GM20431 (cell line): ENCODE data around the gene KRTAP4-7.
"Not testable (repeated sequence)": the region's sequence is repeated elsewhere in the genome, so short reads cannot be mapped to it uniquely, and the experiment has no call there.

Source experiments
- in situ Hi-C: fragments of 300-500 bp; cut with MseI, MboI; formaldehyde crosslinking; loops from one replicate; pipeline ENCODE4 v1.15.0; 2020; ENCODE audit warnings: low sequenced_read_pairs; ENCODE audit not compliant: unreplicated experiment

KRTAP4-7 gene

DNA sequence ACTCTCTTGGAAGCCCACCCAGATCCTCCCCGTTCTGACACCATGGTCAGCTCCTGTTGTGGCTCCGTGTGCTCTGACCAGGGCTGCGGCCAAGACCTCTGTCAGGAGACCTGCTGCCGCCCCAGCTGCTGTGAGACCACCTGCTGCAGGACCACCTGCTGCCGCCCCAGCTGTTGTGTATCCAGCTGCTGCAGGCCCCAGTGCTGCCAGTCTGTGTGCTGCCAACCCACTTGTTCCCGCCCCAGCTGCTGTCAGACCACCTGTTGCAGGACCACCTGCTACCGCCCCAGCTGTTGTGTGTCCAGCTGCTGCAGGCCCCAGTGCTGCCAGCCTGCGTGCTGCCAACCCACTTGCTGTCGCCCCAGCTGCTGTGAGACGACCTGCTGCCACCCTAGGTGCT lies 21.4 kb downstream of the KRTAP4-7 start, which contains the start of gene KRTAP4-9:
Gene KRTAP4-9 (plus strand): TSS at position 43 of the 400 bp plus-strand sequence. CDS start 0 bp downstream, at position 43.
- in situ Hi-C loops: not testable (repeated sequence)

DNA sequence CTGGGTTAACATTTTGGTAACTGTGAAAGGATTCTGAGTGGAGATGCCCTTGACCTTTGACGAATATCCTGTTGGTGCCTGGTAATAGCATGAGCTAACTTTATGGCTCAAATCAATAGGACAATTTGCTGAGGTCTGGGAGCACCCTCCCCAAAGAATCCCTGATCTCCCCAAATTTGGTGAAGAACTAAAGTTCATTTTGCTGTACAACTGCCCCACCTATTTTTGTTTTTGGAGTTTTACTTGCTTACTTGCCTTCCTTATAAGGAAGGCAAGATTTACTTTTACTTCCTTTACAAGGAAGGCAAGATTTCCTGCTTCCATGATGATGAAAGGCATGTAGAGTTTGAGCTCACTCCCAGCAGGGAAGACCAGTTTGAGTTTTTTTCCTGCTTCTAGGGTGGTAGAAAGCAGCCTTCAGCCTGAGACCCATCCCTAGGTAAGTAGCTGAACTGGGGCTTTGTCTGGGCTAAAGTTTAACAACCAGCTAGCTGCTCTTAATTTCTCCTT lies 24.0 kb downstream of the KRTAP4-7 start:
- in situ Hi-C loops: no loop called here

DNA sequence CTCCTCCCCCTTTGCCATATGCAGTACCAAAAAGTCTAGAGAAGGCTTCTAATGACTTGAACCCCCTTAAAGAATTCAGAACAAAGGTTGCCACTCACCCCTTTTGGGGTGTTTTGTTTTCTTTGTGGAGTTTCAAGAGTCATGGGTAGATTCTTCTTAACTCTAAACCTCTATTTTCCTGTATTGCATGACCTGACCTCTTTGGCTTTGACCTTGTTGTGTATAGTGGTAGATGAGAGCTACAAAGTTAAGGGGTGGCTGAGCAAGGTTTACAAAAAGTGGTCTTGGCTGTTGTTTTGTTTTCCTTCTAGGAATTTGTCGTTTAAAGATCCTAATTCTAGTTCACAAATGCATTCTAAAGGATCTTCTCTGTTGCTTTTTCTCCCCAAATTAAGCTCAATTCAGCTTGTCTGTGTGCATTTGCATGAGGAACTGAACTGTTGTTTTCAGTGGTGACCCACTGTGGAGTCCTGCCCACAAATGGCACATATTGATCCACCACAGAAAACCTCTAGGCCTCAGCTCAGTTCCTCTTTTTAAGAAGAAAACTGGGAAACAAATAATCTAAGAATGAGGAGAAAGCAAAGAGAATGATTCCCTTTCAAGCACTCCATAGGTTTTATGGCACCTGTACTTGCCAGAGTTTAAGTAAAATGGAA lies 24.9 kb downstream of the KRTAP4-7 start:
- in situ Hi-C loops: not testable (repeated sequence)

DNA sequence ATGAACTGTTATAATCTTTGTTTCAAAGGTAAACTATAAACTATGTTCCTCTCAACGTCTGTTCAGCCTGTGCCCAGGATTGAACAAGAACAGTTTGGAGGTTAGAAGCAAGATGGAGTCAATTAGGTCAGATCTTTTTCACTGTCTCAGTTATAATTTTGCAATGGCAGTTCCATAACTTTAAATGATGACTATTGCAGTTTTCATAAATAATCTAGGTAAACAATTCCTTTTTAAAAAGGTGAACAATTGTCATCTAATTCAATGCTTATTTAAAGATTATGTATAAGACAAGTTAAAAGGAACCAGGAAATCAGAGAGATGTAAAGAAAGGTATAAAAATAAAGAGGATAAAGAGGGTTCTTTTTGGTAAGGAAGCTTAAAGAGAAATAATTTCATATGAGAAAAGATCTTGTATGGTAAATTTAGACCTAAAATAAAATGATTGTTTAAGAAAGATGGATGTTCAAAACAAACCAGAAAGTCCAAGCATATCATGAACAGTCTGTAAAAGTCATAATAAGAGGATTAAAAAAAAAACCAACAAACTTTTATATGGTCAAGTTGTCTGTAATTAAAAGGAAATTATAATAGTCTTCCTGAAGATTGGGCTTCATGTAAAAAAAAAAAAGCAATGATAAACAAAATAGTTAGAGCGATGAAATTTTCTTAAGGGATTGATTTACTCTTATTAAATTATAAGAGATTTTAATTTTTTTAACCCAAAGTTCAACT lies 27.4 kb downstream of the KRTAP4-7 start:
- in situ Hi-C loops: no loop called here

DNA sequence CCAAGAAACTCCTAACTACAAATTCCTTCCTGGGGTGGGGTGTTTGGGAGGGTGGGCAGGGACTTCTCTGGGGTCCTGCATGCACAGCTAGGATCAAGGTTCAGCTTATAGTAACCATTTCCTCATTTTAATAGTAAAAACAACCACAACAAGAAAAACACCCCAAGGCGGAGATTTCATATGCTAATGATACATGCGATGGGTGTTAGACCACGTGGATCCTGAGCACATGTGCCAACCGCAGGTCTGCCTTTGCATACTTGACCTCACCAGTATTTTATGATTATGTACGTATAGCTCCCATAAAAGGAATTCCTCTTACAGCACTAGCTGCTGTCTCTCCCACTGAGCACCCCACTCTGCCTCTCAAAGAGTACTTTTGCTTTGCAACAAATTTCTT lies 32.3 kb downstream of the KRTAP4-7 start:
- in situ Hi-C loops: no loop called here

DNA sequence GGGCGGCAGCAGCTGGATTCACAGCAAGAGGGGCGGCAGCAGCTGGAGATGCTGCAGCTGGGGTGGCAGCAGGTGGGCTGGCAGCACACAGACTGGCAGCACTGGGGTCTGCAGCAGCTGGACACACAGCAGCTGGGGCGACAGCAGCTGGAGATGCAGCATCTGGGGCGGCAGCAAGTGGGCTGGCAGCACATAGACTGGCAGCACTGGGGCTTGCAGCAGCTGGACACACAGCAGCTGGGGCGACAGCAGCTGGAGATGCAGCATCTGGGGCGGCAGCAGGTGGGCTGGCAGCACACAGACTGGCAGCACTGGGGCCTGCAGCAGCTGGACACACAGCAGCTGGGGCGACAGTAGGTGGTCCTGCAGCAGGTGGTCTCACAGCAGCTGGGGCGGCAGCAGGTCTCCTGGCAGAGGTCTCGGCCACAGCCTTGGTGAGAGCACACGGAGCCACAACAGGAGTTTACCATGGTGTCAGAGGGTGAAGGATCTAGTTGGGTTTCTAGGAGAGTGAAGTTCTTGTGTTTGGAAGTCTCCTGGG lies 34.0 kb downstream of the KRTAP4-7 start, which contains the start of gene KRTAP4-11:
Gene KRTAP4-11 (minus strand): TSS at position 528 of the 541 bp plus-strand sequence. CDS start 58 bp downstream, at position 470.
- in situ Hi-C loops: not testable (repeated sequence)

DNA sequence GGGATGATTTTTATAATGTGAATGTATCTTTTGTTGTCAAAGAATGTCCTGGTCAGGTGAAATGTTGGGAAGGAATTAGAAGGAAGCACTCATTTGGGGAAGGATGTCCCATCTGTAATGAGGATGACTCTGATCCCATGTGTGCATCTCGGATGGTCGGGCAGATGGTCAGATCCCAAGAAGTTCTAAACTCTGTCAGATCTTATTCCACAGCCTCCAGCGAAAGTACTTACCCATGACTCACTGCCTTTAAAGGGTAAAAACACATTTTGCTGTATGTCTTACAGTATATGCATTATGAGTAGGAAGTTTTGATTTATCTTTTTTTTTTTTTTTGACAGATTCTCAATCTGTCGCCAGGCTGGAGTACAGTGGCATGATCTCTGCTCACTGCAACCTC lies 34.8 kb downstream of the KRTAP4-7 start:
- in situ Hi-C loops: no loop called here

DNA sequence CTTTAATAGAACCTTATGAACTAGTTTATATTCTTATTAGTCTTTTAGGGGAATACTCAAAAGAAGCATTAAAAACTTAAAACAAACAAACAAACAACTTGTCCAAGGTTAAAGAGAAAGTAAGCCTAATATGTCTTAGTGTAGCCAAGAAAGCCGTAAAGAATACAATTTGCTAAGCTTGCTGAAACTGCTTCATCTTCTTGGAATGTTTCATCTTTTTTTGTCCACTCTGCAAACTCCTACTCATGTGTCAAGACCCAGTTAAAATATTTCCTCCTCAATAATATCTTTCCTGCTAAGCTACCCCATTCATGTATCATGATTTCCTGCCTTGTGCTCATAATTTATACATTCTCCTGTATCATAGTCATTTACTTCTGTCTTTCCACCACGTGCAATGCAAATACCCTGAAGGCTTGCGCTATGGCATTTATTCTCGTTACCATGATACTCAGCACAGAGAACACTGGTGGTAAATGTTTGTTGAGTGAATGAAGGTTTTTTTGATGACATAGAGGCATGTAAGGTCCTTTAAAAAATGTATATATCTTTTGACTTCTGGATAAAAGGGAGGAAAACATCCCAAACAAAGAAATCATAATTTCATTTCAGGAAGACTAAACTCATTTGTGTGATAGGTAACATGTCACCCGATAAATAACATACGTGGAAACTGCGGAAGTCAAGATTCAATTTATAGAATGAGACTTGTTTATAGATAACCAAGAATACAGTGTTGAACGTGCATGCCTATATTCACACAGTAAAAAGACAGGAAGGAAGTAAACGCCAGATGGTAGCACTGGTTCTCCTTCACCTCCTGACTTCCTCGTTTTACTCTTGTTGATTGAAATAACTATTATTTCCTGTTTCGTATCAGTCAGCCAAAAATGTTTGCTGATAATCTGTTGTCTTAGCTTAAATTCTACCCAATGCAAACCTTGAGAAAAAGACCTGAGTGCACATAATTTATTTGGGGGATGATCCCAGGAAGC lies 36.0 kb downstream of the KRTAP4-7 start:
- in situ Hi-C loops: not testable (repeated sequence)

DNA sequence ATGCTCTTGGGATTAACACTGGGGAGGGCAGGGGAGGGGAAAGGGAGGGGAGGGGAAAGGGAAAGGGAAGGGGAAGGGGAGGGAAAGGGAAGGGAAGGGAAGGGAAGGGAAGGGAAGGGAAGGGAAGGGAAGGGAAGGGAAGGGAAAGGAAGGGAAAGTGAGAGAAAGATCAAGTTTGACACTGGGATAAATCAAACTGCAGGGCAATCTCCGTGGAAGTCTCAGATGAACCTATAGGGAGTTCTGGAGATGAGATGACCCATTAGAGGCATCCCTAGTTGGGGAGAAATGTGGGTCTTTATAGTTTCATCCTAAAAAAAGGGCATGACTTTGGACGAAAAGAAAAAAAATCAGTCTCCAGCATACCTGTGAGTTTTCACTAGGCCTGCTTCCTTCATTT lies 37.8 kb downstream of the KRTAP4-7 start:
- in situ Hi-C loops: no loop called here

DNA sequence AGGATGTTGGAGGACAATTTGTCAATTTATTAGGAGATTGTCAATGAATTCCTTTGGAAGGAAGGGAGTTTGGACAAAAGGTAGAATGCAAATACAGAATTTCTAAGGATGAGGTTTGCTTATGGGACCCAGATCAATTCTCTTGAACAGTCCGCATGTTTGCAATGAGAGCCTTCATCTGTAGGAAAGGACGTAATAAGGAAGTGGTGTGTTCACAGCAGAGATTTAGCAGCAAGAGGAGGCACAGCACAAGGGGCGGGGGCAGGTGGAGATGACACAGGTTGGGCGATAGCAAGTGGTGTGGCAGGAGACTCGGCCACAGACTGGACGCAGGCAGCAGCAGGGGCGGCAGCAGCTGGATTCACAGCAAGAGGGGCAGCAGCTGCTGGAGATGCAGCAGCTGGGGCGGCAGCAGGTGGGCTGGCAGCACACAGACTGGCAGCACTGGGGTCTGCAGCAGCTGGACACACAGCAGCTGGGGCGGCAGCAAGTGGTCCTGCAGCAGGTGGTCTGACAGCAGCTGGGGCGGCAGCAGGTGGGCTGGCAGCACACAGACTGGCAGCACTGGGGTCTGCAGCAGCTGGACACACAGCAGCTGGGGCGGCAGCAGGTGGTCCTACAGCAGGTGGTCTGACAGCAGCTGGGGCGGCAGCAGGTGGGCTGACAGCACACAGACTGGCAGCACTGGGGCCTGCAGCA lies 39.5 kb downstream of the KRTAP4-7 start:
- in situ Hi-C loops: not testable (repeated sequence)

DNA sequence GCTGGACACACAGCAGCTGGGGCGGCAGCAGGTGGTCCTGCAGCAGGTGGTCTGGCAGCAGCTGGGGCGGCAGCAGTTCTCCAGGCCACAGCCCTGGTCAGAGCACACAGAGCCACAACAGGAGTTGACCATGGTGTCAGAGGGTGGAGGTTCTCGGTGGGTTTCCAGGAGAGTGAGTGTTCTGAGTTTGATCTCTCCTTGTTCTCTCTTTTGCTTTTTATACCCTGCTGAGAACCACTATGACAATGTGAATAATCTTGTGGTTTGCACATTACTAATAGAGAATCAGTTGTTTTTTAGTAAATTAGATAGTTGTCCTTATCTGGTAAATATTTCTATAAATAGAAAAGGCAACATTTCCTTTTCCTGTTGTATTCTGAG lies 40.0 kb downstream of the KRTAP4-7 start, which contains the start of gene KRTAP4-12:
Gene KRTAP4-12 (minus strand): TSS at position 192 of the 381 bp plus-strand sequence. CDS start 60 bp downstream, at position 132.
- in situ Hi-C loops: not testable (repeated sequence)

DNA sequence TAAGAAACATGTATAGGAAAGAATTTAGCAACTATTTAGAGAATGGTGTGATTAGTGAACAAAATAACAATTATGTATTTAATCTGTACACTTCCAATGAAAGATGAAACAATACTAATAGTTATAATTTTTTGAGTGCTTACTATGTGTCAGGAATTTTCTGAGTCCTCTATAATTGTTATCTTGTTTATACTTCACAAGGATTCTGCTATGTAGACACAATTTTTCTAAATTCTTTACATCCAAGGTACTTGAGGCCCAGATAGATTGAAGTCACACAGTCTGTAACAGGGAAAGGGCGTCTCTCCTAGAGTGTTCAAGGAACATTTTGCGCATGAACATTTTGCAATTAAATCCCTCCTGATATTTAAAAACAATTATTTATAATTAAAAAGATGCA lies 41.1 kb downstream of the KRTAP4-7 start:
- in situ Hi-C loops: no loop called here

DNA sequence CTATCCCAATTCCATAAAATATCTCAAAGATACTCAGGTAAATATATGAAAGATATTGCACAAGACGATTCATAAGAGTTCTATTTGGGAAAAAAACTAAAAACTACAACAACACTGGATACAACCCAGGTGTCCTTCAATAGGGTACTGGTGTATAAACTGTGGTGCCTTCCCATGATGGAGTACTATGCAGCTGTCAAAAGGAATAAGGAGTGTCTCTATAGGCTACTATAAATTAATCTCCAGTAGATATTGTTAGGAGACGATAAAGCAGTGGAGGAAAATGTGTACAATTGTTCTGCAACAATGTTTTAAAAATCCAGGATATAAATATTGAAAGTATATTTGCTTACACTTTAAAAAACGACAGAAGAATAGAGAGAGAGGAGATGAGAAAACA lies 42.5 kb downstream of the KRTAP4-7 start:
- in situ Hi-C loops: no loop called here

DNA sequence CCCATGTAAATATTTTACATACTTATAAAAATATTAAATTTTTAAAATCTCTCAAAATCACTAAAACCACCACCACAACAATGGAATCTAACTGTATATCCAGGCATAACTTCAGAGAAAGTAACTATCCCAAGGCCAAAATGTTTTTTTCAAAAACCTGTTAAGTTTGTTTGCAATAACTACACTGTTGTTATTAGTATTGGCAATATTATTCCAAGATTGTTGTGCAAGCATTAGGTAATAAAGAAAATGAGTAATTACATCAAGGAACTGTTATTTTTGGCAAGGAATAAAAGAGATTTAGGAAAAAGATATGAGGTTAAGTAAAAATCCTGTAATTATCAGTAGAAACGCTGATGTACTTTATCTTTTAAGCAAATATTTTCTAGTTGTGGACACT lies 43.4 kb downstream of the KRTAP4-7 start:
- in situ Hi-C loops: no loop called here

DNA sequence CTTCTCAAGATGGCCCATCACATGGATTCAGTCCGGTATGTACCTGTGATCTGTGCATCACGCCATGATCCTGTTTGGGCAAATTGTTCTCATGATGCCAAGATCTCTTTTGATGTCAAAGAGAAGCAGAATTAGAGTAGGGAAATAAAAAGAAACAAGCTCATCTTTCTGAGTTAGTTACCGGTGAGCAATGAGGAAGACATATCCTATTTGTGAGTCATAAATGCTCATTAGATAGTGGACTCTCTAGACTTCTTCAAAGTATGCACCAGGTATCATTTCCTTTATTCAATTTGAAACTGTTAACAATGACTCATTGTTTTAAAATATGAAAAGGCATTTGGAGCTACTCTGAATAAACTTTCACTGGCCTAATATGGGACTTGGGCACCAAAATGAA lies 48.0 kb downstream of the KRTAP4-7 start:
- in situ Hi-C loops: no loop called here

DNA sequence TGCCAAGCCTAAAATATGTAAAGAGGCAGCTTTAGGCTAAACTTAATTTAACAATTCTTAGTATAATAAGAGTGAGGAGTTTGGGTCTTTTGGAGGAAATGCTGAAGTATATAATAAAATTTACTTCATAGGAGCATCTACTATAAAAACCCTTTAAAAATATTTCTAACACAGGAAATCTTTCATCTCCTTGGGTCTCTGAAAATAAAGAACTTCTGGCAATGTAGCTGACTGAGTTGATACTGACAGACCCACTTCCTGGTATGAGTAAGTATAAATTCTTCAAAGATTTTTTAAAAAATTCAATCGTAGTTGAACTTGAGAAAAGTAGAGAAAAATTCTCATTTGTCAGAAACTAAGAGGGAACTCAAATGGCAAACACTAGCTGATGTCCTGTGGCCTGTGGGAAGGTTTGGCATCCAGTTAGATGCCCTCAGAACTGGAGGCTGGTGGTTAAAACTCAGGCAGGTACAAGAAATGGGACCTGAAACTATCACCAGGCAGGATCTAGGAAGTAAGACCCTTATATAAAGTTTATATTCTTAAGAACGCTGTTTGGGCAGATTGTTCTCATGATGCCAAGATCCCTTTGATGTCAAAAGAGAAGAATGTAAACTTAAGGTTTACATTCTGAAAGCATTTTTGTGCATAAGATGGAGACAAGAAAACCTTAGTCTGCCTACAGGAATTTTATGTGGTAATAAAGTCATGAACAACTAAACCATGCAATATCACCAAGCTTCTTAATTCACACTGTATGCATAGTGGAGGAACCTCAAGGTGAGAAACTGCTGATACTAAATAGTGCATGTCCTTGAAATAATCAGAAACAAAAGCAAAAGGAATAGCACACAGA lies 50.2 kb downstream of the KRTAP4-7 start:
- in situ Hi-C loops: no loop called here
